T47D (cell line): ENCODE data around the gene MAPK8IP1.

ENCODE experiments used
- DNase-seq, 2 experiments: peaks; one replicate each; pipeline versions ENCODE4 v3.0.0 to v3.0.0-alpha.2; 2011 to 2012; ENCODE audit warnings: low read depth in 1 of 2, low spot score in 1 of 2
- JUND ChIP-seq: IDR thresholded peaks from 2 replicates; pipeline ENCODE4 v1.6.1; 2012; ENCODE audit warnings: low read depth
- in situ Hi-C: cut with HindIII; loops from 2 replicates; pipeline ENCODE4 v1.10.0; 2016; ENCODE audit warnings: low sequenced_read_pairs, low pct_unique_long_range_greater_than_20kb

The MAPK8IP1 gene

DNA sequence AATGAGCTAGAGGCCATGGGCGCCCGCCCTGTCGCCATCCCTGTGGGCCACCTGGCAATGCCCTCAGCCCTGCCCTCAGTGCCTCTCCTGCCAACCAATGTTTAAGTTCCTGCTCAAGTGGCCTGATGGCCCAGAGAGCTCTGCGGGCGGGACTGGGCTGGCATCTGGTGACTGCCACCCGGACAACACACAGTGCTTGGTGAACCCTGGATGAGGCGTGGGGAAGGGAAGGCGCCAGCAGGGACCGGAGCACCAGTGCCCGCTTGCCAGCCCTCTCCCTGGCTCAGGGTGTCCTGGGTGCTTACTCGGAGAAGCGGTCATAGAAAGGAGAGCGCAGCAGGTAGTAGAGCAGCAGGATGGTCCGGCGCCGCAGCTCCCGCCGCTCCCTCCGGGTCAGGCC is 28.1 kb downstream of the MAPK8IP1 start:
- no peak for DNase-seq
- no peak for TF ChIP-seq JUND
- in situ Hi-C loops: no loop called here

DNA sequence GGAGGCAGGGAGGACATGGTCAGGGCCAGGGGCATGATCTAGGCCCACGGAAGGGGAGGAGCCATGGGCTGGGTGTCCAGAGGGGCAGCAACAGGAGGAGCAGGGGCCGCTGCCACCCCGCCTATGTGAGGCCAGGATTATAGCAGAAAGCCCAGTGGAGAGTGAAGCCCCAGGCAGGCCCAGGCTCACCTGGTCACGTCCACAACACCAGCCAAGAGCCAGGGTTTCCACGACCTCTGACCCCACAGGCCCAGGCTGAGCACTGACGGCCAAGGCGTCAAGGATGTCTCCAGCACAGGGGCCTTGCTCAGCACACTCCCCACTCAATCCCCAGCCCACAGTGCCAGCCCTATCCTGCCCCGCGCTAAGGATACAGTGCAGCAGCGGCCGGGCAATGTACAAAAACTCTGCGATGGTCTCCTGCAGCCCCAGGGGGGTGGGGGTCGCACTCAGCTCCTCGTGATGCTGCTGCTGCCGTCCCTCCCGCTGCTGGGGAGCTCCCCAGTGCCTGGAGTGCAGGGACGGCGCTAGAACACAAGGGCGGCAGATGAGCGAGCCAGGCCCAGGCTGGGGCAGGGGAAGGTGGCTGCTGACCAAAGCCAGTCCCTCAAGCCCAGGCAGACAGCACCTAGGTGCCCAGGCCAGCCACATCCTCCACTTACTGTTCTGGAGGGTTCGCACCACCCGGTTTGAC is 28.6 kb downstream of the MAPK8IP1 start:
- DNase-seq: no peak
- no peak for TF ChIP-seq JUND
- in situ Hi-C loops: no loop called here

- in situ Hi-C loops: no loop called here
- TF ChIP-seq JUND: no peak
- no peak for DNase-seq
Observed at GRCh38 chr11:45915446-45915845, 30.0 kb downstream of the MAPK8IP1 start.

GRCh38 chr11:45917286-45917622 is 31.8 kb downstream of the MAPK8IP1 start:
- in situ Hi-C loops: no loop called here
- no peak for DNase-seq
- TF ChIP-seq JUND: no peak

DNA sequence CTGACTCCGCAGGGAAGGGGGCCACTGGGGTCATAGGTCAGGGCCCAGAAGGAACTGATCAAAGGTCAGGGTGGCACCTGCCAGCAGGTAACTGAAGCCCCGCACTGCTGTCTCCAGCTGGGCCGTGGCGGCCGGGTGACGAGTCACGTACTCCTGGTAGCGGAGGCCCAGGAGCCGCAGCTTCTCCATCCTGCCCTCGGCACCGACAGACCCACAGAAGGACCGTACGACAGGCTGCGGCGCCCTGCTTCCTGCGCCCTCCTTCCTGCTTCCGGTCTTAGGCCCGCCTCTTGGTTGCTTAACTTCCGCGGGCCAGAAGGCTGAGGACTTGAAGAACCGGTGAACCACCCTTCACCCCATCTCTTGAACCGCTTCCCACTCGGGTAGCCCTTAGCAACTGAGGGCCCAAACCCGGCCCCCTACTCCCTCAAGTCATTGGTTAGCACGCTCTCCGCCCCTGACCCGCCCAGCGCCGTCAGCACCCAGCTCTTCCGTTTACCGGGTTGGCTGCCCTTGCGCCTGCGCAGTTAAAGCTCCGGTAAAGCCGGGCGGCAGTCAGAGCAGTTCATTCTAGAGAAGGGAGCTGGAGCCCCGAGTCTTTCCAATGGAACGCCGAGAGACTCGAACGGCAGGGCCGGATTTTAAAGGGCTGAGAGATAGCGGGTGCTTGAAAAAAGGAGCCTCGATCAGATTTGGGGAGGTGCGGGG is 32.3 kb downstream of the MAPK8IP1 start, which contains the start of gene PEX16:
Gene PEX16, minus strand, starts transcription at position 255 of the 708 bp plus-strand sequence. Its CDS starts 66 bp downstream, at position 189.
- in situ Hi-C loops: no loop called here
- no peak for TF ChIP-seq JUND
- DNase-seq: peak; percentile 98 to 100

DNA sequence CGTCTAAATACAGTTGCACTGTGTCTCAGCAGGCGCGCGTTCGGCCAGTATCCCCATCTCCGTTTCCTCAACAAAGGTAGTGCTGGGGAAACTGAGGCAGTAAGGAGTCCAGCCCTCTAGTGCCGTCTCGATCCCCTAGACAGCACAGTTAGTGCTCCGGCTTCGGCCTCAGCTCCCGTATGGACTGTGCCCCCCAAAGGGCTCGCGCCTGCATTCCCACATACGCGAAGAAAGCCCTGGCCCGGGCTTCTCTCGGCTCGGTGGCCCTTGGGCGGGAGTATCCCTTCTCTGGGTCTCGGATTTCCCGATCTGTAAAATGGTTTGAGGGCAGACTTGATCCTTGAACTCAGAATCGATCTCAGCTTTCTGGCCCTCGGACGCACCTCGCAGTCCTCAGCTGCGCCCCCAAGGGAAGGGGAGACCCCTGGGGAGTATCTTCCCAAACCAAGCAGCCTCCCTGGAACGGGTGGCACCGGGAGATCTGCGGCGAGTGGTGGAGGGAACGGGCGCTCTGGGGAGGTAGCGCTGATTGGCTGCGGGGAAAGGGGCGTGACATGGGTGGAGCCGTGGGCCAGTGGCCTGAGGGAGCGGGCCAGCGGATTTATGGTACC is 33.0 kb downstream of the MAPK8IP1 start:
- DNase-seq: peak; percentile 87 to 91
- no peak for TF ChIP-seq JUND
- in situ Hi-C loops: no loop called here

DNA sequence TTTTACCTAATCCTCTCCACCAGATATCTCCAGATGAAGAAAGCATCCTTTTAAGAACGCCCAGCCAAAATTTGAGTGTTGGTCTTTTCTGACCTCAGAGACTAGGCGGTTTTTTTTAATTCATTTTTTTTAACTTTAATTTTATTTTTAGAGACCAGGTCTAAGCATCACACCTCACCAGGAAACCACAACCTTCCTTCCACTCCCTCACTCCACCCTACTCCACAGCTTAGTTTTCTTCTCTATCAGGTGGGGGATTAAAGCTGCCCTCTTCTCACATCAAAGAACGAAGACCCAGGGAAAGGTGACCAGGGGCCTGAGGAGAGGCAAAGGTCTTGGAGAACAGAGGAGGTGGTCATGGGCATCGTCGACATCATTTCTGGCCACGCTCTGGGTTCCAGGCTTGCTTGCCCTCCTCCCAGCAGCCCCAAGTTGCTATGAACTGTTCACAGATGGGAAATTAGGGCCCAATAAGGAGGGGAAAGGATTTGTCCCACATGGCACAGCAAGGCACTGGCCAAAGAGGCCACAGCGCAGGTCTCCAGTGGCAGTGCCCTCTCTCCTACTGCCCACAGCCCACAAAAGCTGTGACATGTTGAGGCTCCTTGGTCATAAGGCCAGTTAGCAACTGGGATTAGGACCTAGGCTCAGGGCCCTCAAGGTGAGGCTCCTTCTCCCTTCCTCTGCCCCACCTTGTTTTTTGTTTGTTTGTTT is 33.7 kb downstream of the MAPK8IP1 start:
- TF ChIP-seq JUND: no peak
- in situ Hi-C loops: no loop called here
- DNase-seq: no peak

GRCh38 chr11:45919806-45920530 is 34.5 kb downstream of the MAPK8IP1 start:
- in situ Hi-C loops: no loop called here
- peak in 1 of 2 experiments; percentile 80 for DNase-seq
- no peak for TF ChIP-seq JUND

GRCh38 chr11:45920531-45921477 is 35.4 kb downstream of the MAPK8IP1 start:
- DNase-seq: no peak
- no peak for TF ChIP-seq JUND
- in situ Hi-C loops: no loop called here

DNA sequence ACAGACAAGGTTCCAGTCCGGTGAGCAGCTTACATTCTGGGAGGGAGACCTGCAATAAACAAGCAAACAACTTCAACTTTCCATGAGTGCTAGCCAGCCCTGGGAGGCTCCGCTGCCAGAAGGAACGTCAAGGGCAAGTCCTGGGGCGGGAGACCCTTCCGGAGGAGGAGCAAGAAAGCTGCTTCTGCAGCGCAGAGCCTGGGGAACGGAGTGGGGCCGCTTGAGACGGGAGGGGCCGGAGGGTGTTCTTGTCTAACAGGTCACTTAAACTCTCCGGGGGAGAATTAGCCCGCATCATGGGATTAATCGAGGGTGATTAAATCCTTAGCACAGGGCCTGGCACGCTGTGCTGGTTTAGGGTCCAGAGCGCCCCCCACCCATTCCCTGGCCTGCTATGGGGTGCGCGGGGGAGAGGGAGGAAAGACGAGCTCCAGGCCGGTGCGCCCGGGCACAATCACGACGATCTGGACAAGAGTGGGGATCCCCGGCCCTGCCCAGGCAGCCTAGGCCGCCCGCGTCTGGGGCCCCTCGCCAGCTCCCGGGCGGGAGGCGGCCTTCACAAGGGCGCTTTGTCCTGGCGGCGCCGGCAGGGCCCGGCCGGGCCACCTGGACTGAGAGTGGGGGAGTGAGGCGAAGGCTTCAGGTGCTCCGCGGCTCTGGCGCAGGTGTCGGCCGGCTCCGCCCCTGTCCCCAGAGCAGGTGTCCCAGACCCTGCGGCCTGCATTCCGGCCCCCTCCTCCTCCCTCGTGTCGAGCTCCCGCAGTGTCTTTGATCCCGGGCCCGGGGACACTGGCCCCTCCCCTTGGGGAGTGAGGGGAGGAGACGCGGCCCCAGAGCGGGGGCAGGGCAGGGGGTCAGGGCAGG is 36.3 kb downstream of the MAPK8IP1 start:
- no peak for TF ChIP-seq JUND
- peak; percentile 96 to 99 for DNase-seq
- in situ Hi-C loops: no loop called here
